Stomach (tissue), 4 donors: ENCODE results near the gene CDCA4.

Source experiments
- CTCF ChIP-seq, 7 experiments: fragments of 450-650 bp in 4 of 7; fragments of 200-600 bp in 3 of 7; sonication (generic) in 3 of 7; IDR thresholded peaks; one replicate each; pipeline ENCODE4 v1.5.1; 2016 to 2019; ENCODE audit warnings: antibody characterized with exemption in 7 of 7, control low read depth in 2 of 7, mild to moderate bottlenecking in 1 of 7
- EP300 ChIP-seq: sonication (generic); formaldehyde crosslinking; IDR thresholded peaks from one replicate; pipeline ENCODE4 v1.6.1; 2017; ENCODE audit warnings: antibody characterized with exemption

- no peak for TF ChIP-seq CTCF (IDR thresholded peaks at IDR 0.05)
- no peak for TF ChIP-seq EP300
Measured at GRCh38 chr14:105059035-105059924, 38.4 kb upstream of the CDCA4 start.
